Nephron progenitor cell (in vitro differentiated cells): ENCODE data around the gene RASL10B.

Source experiments
- DNase-seq: peaks from one replicate; pipeline ENCODE4 v3.0.0; 2021
- H3K27ac Mint-ChIP-seq: 2 replicates; pipeline ENCODE4 v1.8.0; 2021; ENCODE audit warnings: mild to moderate bottlenecking, moderate library complexity, mixed read lengths
- H3K27me3 Mint-ChIP-seq: 2 replicates; pipeline ENCODE4 v1.8.0; 2021; ENCODE audit warnings: mild to moderate bottlenecking, low read depth, mixed read lengths; ENCODE audit not compliant: poor library complexity
- H3K36me3 Mint-ChIP-seq: 2 replicates; pipeline ENCODE4 v1.8.0; 2021; ENCODE audit warnings: low read depth, mixed read lengths
- H3K4me1 Mint-ChIP-seq: 2 replicates; pipeline ENCODE4 v1.8.0; 2021; ENCODE audit warnings: mixed read lengths
- H3K4me3 Mint-ChIP-seq: 2 replicates; pipeline ENCODE4 v1.8.0; 2021; ENCODE audit warnings: mild to moderate bottlenecking, moderate library complexity, mixed read lengths
- H3K9me3 Mint-ChIP-seq: 2 replicates; pipeline ENCODE4 v1.8.0; 2021; ENCODE audit warnings: mild to moderate bottlenecking, moderate library complexity, mixed read lengths
- CTCF ChIP-seq: fragments of 200-600 bp; sonication (generic); IDR thresholded peaks from 2 replicates; pipeline ENCODE4 v1.5.0; 2021; ENCODE audit warnings: antibody characterized with exemption

Gene RASL10B

GRCh38 chr17:35769895-35770486, 38.6 kb downstream of the RASL10B start:
- no peak for DNase-seq
- peaks cover 37% of the 10 kb centered on the region for H3K4me1 Mint-ChIP-seq
- no peak overlapping the region for H3K27ac Mint-ChIP-seq
- H3K9me3 Mint-ChIP-seq: no peaks in the 10 kb centered on the region
- no peaks in the 10 kb centered on the region for H3K36me3 Mint-ChIP-seq
- H3K4me3 Mint-ChIP-seq: no peak overlapping the region
- no peak for TF ChIP-seq CTCF
- H3K27me3 Mint-ChIP-seq: peaks cover 29% of the 10 kb centered on the region

GRCh38 chr17:35773129-35773528, 41.7 kb downstream of the RASL10B start:
- TF ChIP-seq CTCF: no peak
- no peak for DNase-seq
- Mint-ChIP-seq H3K27me3 (peaks cover 24% of the 10 kb centered on the region), H3K4me1 (peaks cover 26% of the 10 kb centered on the region), H3K4me3 (no peak overlapping the region), H3K9me3 (no peaks in the 10 kb centered on the region), H3K36me3 (no peaks in the 10 kb centered on the region), H3K27ac (no peak overlapping the region)

GRCh38 chr17:35773679-35774425, 42.4 kb downstream of the RASL10B start:
- Mint-ChIP-seq H3K27me3 (peaks cover 22% of the 10 kb centered on the region), H3K4me3 (no peak overlapping the region), H3K36me3 (no peaks in the 10 kb centered on the region), H3K4me1 (peaks cover 26% of the 10 kb centered on the region), H3K27ac (peak overlapping the region; percentile 3), H3K9me3 (no peaks in the 10 kb centered on the region)
- no peak for DNase-seq
- no peak for TF ChIP-seq CTCF

GRCh38 chr17:35774499-35774898, 43.1 kb downstream of the RASL10B start:
- H3K36me3 Mint-ChIP-seq: no peaks in the 10 kb centered on the region
- no peak for DNase-seq
- H3K27ac Mint-ChIP-seq: peak overlapping the region; percentile 50
- no peak for TF ChIP-seq CTCF
- H3K9me3 Mint-ChIP-seq: no peaks in the 10 kb centered on the region
- no peak overlapping the region for H3K4me3 Mint-ChIP-seq
- peaks cover 25% of the 10 kb centered on the region for H3K27me3 Mint-ChIP-seq
- peaks cover 26% of the 10 kb centered on the region for H3K4me1 Mint-ChIP-seq

GRCh38 chr17:35775039-35775438, 43.6 kb downstream of the RASL10B start:
- Mint-ChIP-seq H3K27me3 (peaks cover 28% of the 10 kb centered on the region), H3K27ac (no peak overlapping the region), H3K9me3 (no peaks in the 10 kb centered on the region), H3K4me1 (peaks cover 26% of the 10 kb centered on the region), H3K36me3 (no peaks in the 10 kb centered on the region), H3K4me3 (no peak overlapping the region)
- no peak for TF ChIP-seq CTCF
- no peak for DNase-seq

- no peak for TF ChIP-seq CTCF
- peaks cover 24% of the 10 kb centered on the region for H3K27me3 Mint-ChIP-seq
- no peaks in the 10 kb centered on the region for H3K9me3 Mint-ChIP-seq
- DNase-seq: no peak
- H3K27ac Mint-ChIP-seq: no peak overlapping the region
- peaks cover 26% of the 10 kb centered on the region for H3K4me1 Mint-ChIP-seq
- no peak overlapping the region for H3K4me3 Mint-ChIP-seq
- H3K36me3 Mint-ChIP-seq: no peaks in the 10 kb centered on the region
These were observed 44.1 kb downstream of the RASL10B start for GRCh38 chr17:35775583-35775982.
